HTR-8/SVneo (cell line): ENCODE data around the gene SMYD3.

Source experiments
- DNase-seq: peaks from one replicate; pipeline ENCODE4 v3.0.0; 2011; ENCODE audit warnings: low spot score, mixed read lengths; ENCODE audit not compliant: insufficient read length
- FAIRE-seq: peaks from 2 replicates; lab custom pipeline; 2011; peaks lifted over from hg19 to GRCh38; lab: Jason Lieb, UNC

SMYD3 gene

GRCh38 chr1:246200225-246200624 is 306.9 kb downstream of the SMYD3 start:
- no peak for DNase-seq
- no peak for FAIRE-seq

DNA sequence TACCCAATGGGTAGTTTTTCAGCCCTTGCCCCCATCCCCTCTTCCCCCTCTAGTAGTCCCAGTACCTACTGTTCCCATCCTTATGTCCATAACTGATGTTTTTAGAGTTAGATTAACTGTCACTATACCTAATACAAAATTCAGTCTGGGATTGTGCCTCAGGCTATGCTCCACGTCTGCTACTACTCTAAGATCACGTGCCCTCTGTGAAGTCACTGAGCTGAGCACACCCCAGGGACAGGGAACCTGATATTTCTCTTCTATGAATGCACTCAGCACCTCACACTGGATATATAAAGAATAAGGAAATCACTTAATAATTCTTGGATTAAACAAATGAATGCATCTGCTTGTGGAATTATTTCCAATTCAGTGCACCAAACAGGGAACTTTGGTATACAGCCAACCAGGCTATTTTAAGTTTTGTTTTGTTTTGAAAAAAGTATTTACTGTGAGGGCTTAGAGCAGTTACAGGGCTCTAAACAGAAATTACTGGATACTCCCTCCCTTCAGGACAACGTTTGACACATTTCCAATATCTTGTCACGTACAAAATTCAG is 307.9 kb downstream of the SMYD3 start:
- DNase-seq (no peak), FAIRE-seq (no peak)

DNA sequence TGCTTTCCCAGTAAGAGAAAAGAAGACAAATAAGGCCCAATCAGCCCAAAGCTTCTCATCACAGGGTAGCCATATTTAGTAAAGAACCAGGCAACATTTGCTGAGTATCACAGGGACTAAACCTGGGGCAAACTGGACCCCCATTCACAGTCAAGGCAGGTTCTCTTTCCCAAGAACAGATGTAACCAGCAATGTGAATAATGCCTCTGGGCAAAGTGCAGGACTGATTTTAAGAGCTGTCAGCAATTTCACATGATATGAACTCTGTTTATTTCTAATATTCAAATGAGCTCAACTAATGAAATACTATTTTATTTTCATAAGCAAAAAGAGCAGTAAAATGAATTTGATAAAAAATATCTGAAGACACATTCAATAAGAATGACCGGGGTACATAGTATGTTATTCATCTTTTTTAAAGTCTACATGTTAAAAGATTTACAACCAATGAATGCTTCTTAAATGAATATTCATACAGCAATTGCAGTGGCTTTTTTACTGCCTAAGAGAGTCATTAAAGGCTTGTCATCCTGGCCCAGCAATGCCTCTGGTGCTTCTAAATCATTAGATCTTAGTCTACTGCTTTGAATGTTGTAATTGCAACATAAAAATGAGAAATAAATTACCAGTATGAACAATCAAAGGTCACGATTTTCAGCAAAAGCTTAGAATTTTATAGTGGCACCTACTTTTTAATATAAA is 308.8 kb downstream of the SMYD3 start:
- FAIRE-seq (no peak), DNase-seq (no peak)

GRCh38 chr1:246197076-246197475 is 310.0 kb downstream of the SMYD3 start:
- FAIRE-seq (no peak), DNase-seq (no peak)

- no peak for FAIRE-seq
- DNase-seq: no peak
These were observed 311.8 kb downstream of the SMYD3 start for GRCh38 chr1:246195296-246195695.

GRCh38 chr1:246193537-246193936 is 313.5 kb downstream of the SMYD3 start:
- FAIRE-seq (no peak), DNase-seq (no peak)

GRCh38 chr1:246189126-246189525 is 318.0 kb downstream of the SMYD3 start:
- FAIRE-seq: no peak
- no peak for DNase-seq

DNA sequence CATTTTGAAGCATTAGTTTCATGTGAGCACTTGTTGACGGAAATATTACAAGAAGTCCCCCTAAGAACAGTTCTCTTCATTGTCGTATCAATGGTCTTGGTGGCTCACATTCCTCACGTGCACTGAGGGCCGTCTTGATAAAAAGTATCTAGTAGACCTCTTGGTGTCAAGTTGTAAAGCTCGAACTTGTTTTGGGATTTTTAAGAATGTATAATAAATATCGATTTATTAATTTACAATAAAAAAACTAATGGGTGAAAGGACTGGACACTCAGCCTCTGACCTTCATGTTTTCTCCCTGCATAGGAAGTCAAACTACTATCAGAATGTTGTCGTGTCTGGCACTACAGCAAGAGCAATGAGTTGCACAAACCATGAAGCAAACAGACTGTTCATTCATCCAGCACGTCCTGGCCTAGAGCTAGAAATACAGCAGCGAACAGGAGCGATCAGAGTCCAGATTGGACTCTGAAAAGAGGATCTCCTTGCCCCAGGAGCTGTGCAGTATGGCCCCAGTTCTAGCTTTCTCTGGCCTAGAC is 319.2 kb downstream of the SMYD3 start:
- FAIRE-seq: no peak
- no peak for DNase-seq

DNA sequence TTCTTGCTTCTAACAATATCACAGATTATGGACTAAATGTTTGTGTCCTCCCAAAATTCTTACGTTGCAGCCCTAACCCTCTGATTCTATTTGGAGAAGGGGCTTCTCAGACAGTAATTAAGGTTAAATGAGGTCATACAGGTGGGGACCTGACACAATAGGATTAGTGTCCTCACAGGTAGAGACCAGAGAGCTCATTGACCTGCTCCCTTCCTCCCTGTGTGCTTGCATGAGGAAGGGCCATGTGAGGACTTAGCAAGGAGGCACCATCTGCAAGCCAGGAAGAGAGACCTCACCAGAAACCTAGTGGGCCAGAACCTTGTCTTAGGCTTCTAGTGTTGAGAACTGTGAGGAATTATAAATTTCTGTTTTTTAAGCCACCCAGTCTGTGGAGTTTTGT is 322.6 kb downstream of the SMYD3 start:
- DNase-seq (no peak), FAIRE-seq (no peak)

DNA sequence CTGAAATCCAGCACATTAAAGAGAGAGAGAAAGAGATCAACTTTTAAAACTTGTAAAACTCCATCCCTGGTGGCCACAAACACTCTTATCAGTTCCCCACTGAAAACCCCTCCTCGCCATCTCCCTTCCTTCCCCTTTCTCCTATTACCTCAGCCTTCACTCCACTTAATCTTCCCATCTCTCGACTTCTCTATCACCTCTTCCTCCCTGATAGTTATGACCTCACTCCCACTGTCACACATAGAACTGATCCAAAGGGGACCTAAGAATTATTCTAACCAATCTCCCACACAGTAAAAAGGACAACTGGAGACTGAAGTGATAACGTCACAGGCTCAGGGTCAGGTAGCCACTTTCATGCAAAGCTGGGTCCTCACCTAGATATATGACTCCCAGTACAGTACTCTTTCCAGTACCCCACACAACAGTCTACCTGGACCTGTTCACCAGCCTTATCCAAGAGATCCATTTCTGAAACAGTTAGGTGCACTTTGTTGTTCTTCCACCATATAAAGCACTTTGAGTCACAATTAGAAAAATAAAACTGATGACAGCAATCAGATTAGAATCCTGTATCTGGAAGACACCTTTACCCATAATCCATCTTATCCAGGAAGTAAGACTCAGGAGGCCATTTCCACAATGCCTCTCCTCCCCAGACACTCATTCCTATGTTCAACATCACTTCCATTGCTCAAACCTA is 324.8 kb downstream of the SMYD3 start:
- FAIRE-seq (no peak), DNase-seq (no peak)

DNA sequence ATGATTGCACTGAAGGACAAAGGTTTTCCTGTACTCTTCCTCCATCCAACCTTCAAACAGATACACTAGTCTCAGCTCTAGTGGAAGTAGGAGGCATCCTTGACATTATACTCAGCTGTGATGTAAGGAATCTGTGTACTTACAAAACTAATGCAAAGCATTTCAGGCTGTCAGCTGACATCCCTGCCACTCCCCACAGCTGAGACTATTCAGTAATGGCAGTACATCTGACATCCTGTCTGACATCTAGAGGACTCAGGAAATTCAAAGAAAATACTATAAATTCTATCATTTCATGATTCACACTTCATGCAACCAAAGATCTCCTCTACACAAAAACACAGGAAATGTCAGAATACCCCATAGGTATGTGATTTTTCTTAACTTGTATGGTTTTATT is 325.8 kb downstream of the SMYD3 start:
- DNase-seq (no peak), FAIRE-seq (peak; percentile 44)

- FAIRE-seq (no peak), DNase-seq (no peak)
These were observed 327.7 kb downstream of the SMYD3 start for GRCh38 chr1:246179401-246179800.

- no peak for DNase-seq
These were observed 328.3 kb downstream of the SMYD3 start for GRCh38 chr1:246178717-246179311.

DNA sequence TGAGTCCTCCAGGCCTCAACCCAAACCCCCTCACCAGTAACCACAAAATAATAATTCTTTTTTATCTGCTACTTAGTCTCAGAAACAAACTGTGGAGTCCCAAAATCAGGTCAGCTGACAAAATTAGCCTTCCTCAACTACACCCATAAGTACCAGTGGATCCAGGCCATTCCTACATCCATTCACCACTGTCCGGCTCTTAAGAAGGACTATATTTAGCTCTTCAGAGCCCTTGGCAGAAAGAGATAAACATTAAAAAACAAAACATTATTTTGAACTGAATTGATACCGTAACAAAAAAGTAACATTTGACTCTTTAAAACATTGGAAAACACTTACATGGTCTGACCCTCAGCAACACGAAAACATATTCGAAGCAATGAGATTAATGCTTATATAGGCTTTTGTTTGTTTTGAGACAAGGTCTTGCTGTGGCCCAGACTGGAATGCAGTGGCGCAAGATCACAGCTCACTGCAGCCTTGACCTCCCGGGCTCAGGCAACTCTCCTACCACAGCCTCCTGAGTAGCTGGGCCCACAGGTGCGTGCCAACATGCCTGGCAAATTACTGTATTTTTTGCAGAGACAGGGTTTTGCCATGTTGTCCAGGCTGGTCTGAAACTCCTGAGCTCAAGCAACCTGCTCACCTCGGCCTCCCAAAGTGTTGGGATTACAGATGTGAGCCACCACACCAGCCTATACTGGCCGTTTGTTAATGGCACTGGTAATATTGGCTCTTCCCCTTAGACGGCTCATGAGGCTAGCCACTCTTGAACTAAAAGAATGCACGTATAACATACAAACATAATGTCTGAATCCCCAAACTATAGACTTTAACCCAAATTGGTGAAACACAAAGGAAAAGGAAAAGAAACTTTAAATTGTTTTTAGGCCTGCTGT is 330.7 kb downstream of the SMYD3 start:
- DNase-seq (no peak), FAIRE-seq (no peak)

More at GRCh38 chr1:246178717-246179311, 328.3 kb downstream of the SMYD3 start:
- no peak for FAIRE-seq

- DNase-seq (no peak), FAIRE-seq (no peak)
These were observed 336.4 kb downstream of the SMYD3 start for GRCh38 chr1:246170574-246171261.

DNA sequence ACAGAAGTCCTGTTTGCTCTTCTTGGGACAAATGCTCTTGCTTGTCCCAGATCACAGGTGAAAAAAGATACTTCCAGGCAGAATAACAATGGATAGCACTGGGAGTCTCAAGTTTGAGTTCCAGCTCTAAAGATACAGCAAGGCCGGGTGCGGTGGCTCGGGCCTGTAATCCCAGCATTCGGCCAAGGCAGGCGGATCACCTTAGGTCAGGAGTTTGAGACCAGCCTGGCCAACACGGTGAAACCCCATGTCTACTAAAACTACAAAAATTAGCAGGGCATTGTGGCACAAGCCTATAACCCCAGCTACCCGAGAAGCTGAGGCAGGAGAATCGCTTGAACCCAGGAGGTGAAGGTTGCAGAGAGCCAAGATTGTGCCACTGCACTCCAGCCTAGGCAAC is 337.6 kb downstream of the SMYD3 start:
- FAIRE-seq (no peak), DNase-seq (no peak)

DNA sequence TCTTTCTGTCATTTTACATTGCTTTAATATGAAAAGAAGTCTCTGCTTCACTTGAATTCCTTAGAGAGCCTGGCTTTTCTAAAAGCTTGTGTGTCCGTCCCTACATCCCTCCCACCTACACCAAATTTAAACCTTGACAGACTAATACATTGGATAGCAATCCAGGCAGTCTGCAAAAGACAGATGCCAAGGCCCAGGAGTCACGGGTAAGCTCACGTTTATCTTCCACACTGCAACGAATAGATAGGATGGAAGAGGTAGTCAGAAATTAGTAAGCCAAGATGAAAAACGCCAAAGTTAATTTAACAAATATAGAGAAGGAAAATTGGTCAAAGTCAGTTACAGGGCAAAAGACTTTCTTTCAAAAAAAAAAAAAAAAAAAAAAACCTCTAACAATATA is 338.1 kb downstream of the SMYD3 start:
- FAIRE-seq (no peak), DNase-seq (no peak)

- no peak for FAIRE-seq
- DNase-seq: no peak
These were observed 340.2 kb downstream of the SMYD3 start for GRCh38 chr1:246166841-246167240.
